Mesendoderm (in vitro differentiated cells): Measurements from ENCODE around the gene NIPBL.
"Not testable (repeated sequence)": the region's sequence is repeated elsewhere in the genome, so short reads cannot be mapped to it uniquely, and the experiment has no call there.

Experiments used
- DNase-seq: peaks from one replicate; pipeline ENCODE4 v3.0.0; 2013
- H2AK5ac ChIP-seq: 2 replicates; pipeline ENCODE4 v1.6.1; 2013; ENCODE audit warnings: low read length, inconsistent platforms
- H2BK120ac ChIP-seq: 2 replicates; pipeline ENCODE4 v1.6.1; 2013; ENCODE audit warnings: low read depth, mild to moderate bottlenecking, low read length, moderate library complexity, mixed read lengths
- H2BK15ac ChIP-seq: replicated peaks from 2 replicates; pipeline ENCODE4 v1.6.1; 2013; ENCODE audit warnings: low read depth, mild to moderate bottlenecking, moderate library complexity
- H2BK5ac ChIP-seq: 2 replicates; pipeline ENCODE4 v1.6.1; 2013; ENCODE audit warnings: low read length, inconsistent platforms
- H3K18ac ChIP-seq: 2 replicates; pipeline ENCODE4 v1.6.1; 2013; ENCODE audit warnings: mild to moderate bottlenecking, low read length, mixed read lengths
- H3K23ac ChIP-seq: one replicate; pipeline ENCODE4 v1.6.1; 2013; ENCODE audit warnings: low read length
- H3K27ac ChIP-seq: 2 replicates; pipeline ENCODE4 v1.5.1; 2013; ENCODE audit warnings: low read depth, mild to moderate bottlenecking, inconsistent platforms, low read length, moderate library complexity
- H3K27me3 ChIP-seq: 2 replicates; pipeline ENCODE4 v1.6.1; 2013; ENCODE audit warnings: low read length, control low read depth, mild to moderate bottlenecking, inconsistent platforms; ENCODE audit not compliant: insufficient read depth, poor library complexity
- H3K36me3 ChIP-seq: 2 replicates; pipeline ENCODE4 v1.6.1; 2013; ENCODE audit warnings: low read length, inconsistent platforms; ENCODE audit not compliant: control insufficient read depth, insufficient read depth
- H3K4ac ChIP-seq: one replicate; pipeline ENCODE4 v1.6.1; 2013; ENCODE audit warnings: low read depth, mild to moderate bottlenecking, low read length, moderate library complexity
- H3K4me1 ChIP-seq: 2 replicates; pipeline ENCODE4 v1.6.1; 2013; ENCODE audit warnings: low read depth, low read length, inconsistent platforms; ENCODE audit not compliant: control insufficient read depth
- H3K4me2 ChIP-seq: 2 replicates; pipeline ENCODE4 v1.6.1; 2013; ENCODE audit warnings: low read length
- H3K4me3 ChIP-seq: 2 replicates; pipeline ENCODE4 v1.5.1; 2013; ENCODE audit warnings: mild to moderate bottlenecking, low read length
- H3K56ac ChIP-seq: one replicate; pipeline ENCODE4 v1.6.1; 2013; ENCODE audit warnings: low read length
- H3K79me1 ChIP-seq: 2 replicates; pipeline ENCODE4 v1.6.1; 2013; ENCODE audit warnings: low read length, inconsistent platforms
- H3K79me2 ChIP-seq: 2 replicates; pipeline ENCODE4 v1.6.1; 2013; ENCODE audit warnings: mild to moderate bottlenecking, low read length; ENCODE audit not compliant: control insufficient read depth, insufficient read depth
- H3K9ac ChIP-seq: 2 replicates; pipeline ENCODE4 v1.6.1; 2013; ENCODE audit warnings: low read length, inconsistent platforms
- H4K5ac ChIP-seq: one replicate; pipeline ENCODE4 v1.6.1; 2013; ENCODE audit warnings: low read length
- H4K8ac ChIP-seq: one replicate; pipeline ENCODE4 v1.6.1; 2013; ENCODE audit warnings: low read depth, mild to moderate bottlenecking, control low read depth, low read length, moderate library complexity
- WGBS: extraction: QIAGEN DNeasy Blood & Tissue Kit; methylation state at CpG from one replicate; pipeline ENCODE4 v1.1.7; 2013; ENCODE audit warnings: low lambda C conversion rate, missing lambda C conversion rate; ENCODE audit not compliant: insufficient coverage; ENCODE audit errors: extremely low coverage; 5-methylcytosine and 5-hydroxymethylcytosine counted together

NIPBL gene

GRCh38 chr5:36892085-36892830 is 15.7 kb downstream of the NIPBL start:
- not testable (repeated sequence) for H3K4ac ChIP-seq, H2BK5ac ChIP-seq, H2BK120ac ChIP-seq, H2BK15ac ChIP-seq, H4K5ac ChIP-seq, DNase-seq, H3K4me1 ChIP-seq, H3K56ac ChIP-seq, H3K18ac ChIP-seq, H4K8ac ChIP-seq, H3K36me3 ChIP-seq, H3K27me3 ChIP-seq, H3K9ac ChIP-seq, H3K79me1 ChIP-seq, H3K27ac ChIP-seq, H3K4me3 ChIP-seq, H3K23ac ChIP-seq, H2AK5ac ChIP-seq, H3K4me2 ChIP-seq
- H3K79me2 ChIP-seq, result peaks cover 43% of the 10 kb centered on the region
- no CpG with 5 or more reads among the region's 6 CpGs for WGBS

- H3K27ac ChIP-seq, result no peak overlapping the region
- no peak overlapping the region for H3K23ac ChIP-seq
- no peak overlapping the region for H2BK120ac ChIP-seq
- H3K27me3 ChIP-seq, result no peaks in the 10 kb centered on the region
- no peak overlapping the region for H3K9ac ChIP-seq
- H2BK15ac ChIP-seq, result no peak overlapping the region
- no peak overlapping the region for H4K8ac ChIP-seq
- peaks cover 39% of the 10 kb centered on the region for H3K79me2 ChIP-seq
- no peaks in the 10 kb centered on the region for H3K36me3 ChIP-seq
- no CpG with 5 or more reads among the region's 1 CpG for WGBS
- H3K4me1 ChIP-seq, result no peaks in the 10 kb centered on the region
- no peak overlapping the region for H3K56ac ChIP-seq
- H3K4me2 ChIP-seq, result no peak overlapping the region
- no peak overlapping the region for H3K4ac ChIP-seq
- no peak overlapping the region for H2BK5ac ChIP-seq
- no peak overlapping the region for H3K18ac ChIP-seq
- DNase-seq, result no peak
- no peak overlapping the region for H2AK5ac ChIP-seq
- H3K4me3 ChIP-seq, result no peak overlapping the region
- H4K5ac ChIP-seq, result no peak overlapping the region
- H3K79me1 ChIP-seq, result peaks cover 5% of the 10 kb centered on the region
Observed at GRCh38 chr5:36894954-36895353, 18.4 kb downstream of the NIPBL start.

- DNase-seq, result no peak
- no peak overlapping the region for H3K4ac ChIP-seq
- no peak overlapping the region for H3K23ac ChIP-seq
- WGBS, result no CpG with 5 or more reads among the region's 8 CpGs
- H3K18ac ChIP-seq, result no peak overlapping the region
- H3K9ac ChIP-seq, result no peak overlapping the region
- H2BK5ac ChIP-seq, result no peak overlapping the region
- no peak overlapping the region for H4K8ac ChIP-seq
- H3K79me2 ChIP-seq, result peaks cover 44% of the 10 kb centered on the region
- H3K4me3 ChIP-seq, result no peak overlapping the region
- no peaks in the 10 kb centered on the region for H3K27me3 ChIP-seq
- H4K5ac ChIP-seq, result no peak overlapping the region
- no peak overlapping the region for H2AK5ac ChIP-seq
- H2BK120ac ChIP-seq, result no peak overlapping the region
- no peaks in the 10 kb centered on the region for H3K36me3 ChIP-seq
- no peak overlapping the region for H3K4me2 ChIP-seq
- no peak overlapping the region for H3K56ac ChIP-seq
- H3K27ac ChIP-seq, result no peak overlapping the region
- no peak overlapping the region for H2BK15ac ChIP-seq
- no peaks in the 10 kb centered on the region for H3K4me1 ChIP-seq
- H3K79me1 ChIP-seq, result peaks cover 5% of the 10 kb centered on the region
Observed at GRCh38 chr5:36896476-36896875, 19.9 kb downstream of the NIPBL start.

GRCh38 chr5:36897616-36898015 is 21.0 kb downstream of the NIPBL start:
- Histone ChIP-seq H2BK120ac (no peak overlapping the region), H4K5ac (no peak overlapping the region), H3K4me2 (no peak overlapping the region), H3K56ac (no peak overlapping the region), H2BK5ac (no peak overlapping the region), H3K9ac (no peak overlapping the region), H2BK15ac (no peak overlapping the region), H3K36me3 (no peaks in the 10 kb centered on the region), H3K79me2 (peaks cover 52% of the 10 kb centered on the region), H3K79me1 (peaks cover 5% of the 10 kb centered on the region), H3K23ac (no peak overlapping the region), H4K8ac (no peak overlapping the region), H3K27me3 (no peaks in the 10 kb centered on the region), H3K4ac (no peak overlapping the region), H3K27ac (no peak overlapping the region), H2AK5ac (no peak overlapping the region), H3K4me1 (no peaks in the 10 kb centered on the region), H3K4me3 (no peak overlapping the region), H3K18ac (no peak overlapping the region)
- no CpG with 5 or more reads among the region's 1 CpG for WGBS
- DNase-seq, result no peak

GRCh38 chr5:36899860-36900259 is 23.3 kb downstream of the NIPBL start:
- H3K4me1 ChIP-seq, result no peaks in the 10 kb centered on the region
- H3K36me3 ChIP-seq, result no peaks in the 10 kb centered on the region
- H3K79me1 ChIP-seq, result peaks cover 8% of the 10 kb centered on the region
- no peak overlapping the region for H3K18ac ChIP-seq
- H3K4ac ChIP-seq, result no peak overlapping the region
- no peak overlapping the region for H3K23ac ChIP-seq
- H4K5ac ChIP-seq, result no peak overlapping the region
- WGBS, result no CpG with 5 or more reads among the region's 1 CpG
- H2AK5ac ChIP-seq, result no peak overlapping the region
- no peak overlapping the region for H3K56ac ChIP-seq
- no peak overlapping the region for H4K8ac ChIP-seq
- no peak overlapping the region for H3K4me3 ChIP-seq
- H3K4me2 ChIP-seq, result no peak overlapping the region
- no peak for DNase-seq
- H3K79me2 ChIP-seq, result peaks cover 58% of the 10 kb centered on the region
- no peak overlapping the region for H2BK120ac ChIP-seq
- no peak overlapping the region for H3K9ac ChIP-seq
- no peak overlapping the region for H2BK5ac ChIP-seq
- no peak overlapping the region for H3K27ac ChIP-seq
- no peak overlapping the region for H2BK15ac ChIP-seq
- no peaks in the 10 kb centered on the region for H3K27me3 ChIP-seq

GRCh38 chr5:36900283-36900682 is 23.7 kb downstream of the NIPBL start:
- Histone ChIP-seq H3K79me1 (peaks cover 7% of the 10 kb centered on the region), H3K9ac (no peak overlapping the region), H3K4ac (no peak overlapping the region), H3K23ac (no peak overlapping the region), H4K8ac (no peak overlapping the region), H3K36me3 (no peaks in the 10 kb centered on the region), H3K27me3 (no peaks in the 10 kb centered on the region), H3K4me1 (no peaks in the 10 kb centered on the region), H2BK120ac (no peak overlapping the region), H3K4me3 (no peak overlapping the region), H2BK15ac (no peak overlapping the region), H4K5ac (no peak overlapping the region), H3K4me2 (no peak overlapping the region), H2BK5ac (no peak overlapping the region), H2AK5ac (no peak overlapping the region), H3K18ac (no peak overlapping the region), H3K79me2 (peaks cover 57% of the 10 kb centered on the region), H3K27ac (no peak overlapping the region), H3K56ac (no peak overlapping the region)
- DNase-seq, result no peak
- no CpG with 5 or more reads among the region's 2 CpGs for WGBS
